Lung (tissue), 12 donors: ENCODE results near the gene HYAL2. TPM values are rescaled to one million over a fixed set of nuclear protein-coding genes. Genes with fewer than 3 reads are reported as not detected.

Experiments
- ATAC-seq: fragments of 200-7000 bp; cut with Tn5 transposase; one replicate; pipeline ENCODE4 v1.9.1; 2020; ENCODE audit warnings: moderate number of reproducible peaks; ENCODE audit not compliant: insufficient read depth, low FRiP score
- DNase-seq, 3 donors: peaks; one replicate each; pipeline ENCODE4 v3.0.0-alpha.2; 2013 to 2017
- H3K27ac ChIP-seq, 2 donors: one replicate each; pipeline ENCODE4 v1.5.1; 2013; ENCODE audit warnings: mild to moderate bottlenecking in 2 of 2, moderate library complexity in 2 of 2, control low read depth in 1 of 2, inconsistent platforms in 1 of 2, low read depth in 1 of 2, low read length in 1 of 2
- H3K27me3 ChIP-seq, 3 donors: one replicate each; pipeline ENCODE4 v1.5.1; 2013; ENCODE audit warnings: low read length in 2 of 3; ENCODE audit not compliant: control insufficient read depth in 3 of 3, insufficient read depth in 3 of 3
- H3K36me3 ChIP-seq, 4 donors: one replicate each; pipeline ENCODE4 v1.5.1; 2013; ENCODE audit warnings: low read length in 4 of 4, mild to moderate bottlenecking in 1 of 4, moderate library complexity in 1 of 4; ENCODE audit not compliant: control insufficient read depth in 4 of 4, insufficient read depth in 4 of 4
- H3K4me1 ChIP-seq, 5 donors: one replicate each; pipeline ENCODE4 v1.5.1; 2013; ENCODE audit warnings: low read length in 5 of 5, mild to moderate bottlenecking in 2 of 5, moderate library complexity in 1 of 5; ENCODE audit not compliant: control insufficient read depth in 5 of 5, insufficient read depth in 5 of 5
- H3K4me3 ChIP-seq: one replicate; pipeline ENCODE4 v1.5.1; 2013; ENCODE audit warnings: mild to moderate bottlenecking, control low read depth, moderate library complexity
- H3K9ac ChIP-seq, 2 donors: one replicate each; pipeline ENCODE4 v1.5.1; 2013; ENCODE audit warnings: low read length in 2 of 2, control low read depth in 1 of 2; ENCODE audit not compliant: insufficient read depth in 1 of 2
- H3K9me3 ChIP-seq, 4 donors: one replicate each; pipeline ENCODE4 v1.5.1; 2013; ENCODE audit warnings: low read length in 3 of 4, mild to moderate bottlenecking in 1 of 4, moderate library complexity in 1 of 4; ENCODE audit not compliant: control insufficient read depth in 4 of 4, insufficient read depth in 3 of 4
- WGBS, 2 donors: extraction: QIAGEN DNeasy Blood & Tissue Kit; methylation state at CpG; one replicate each; pipeline ENCODE4 v1.1.7; 2013; 5-methylcytosine and 5-hydroxymethylcytosine counted together
- polyA plus RNA-seq, 2 donors: library from polyadenylated mRNA; stranded (reverse); fragments of 200-250 nt; gene quantifications; one replicate each; pipeline ENCODE4 v1.2.1, GENCODE V29; 2013
- total RNA-seq, 2 donors: library from RNA; depleted of rRNA in 1 of 2; stranded (reverse); fragments of >200 nt in 1 of 2; gene quantifications; one replicate each; pipeline ENCODE4 v1.2.1, GENCODE V29; 2014 to 2021
- TF ChIP-seq, protein P1 (sequence below): IDR thresholded peaks from 2 replicates; pipeline ENCODE4 v1.5.1; 2012; ENCODE audit warnings: mild to moderate bottlenecking; ENCODE audit errors: control extremely low read depth, extremely low read depth
- donor health status: control.
- donor health status: control.
- donor health status: Bipolar disorder and iron deficiency.
- donor health status: healthy.
- donor health status: DM: yes; HTN: yes; CAD: no.

HYAL2 gene
- total and polyA plus RNA-seq, 4 donors = 94.3 to 218 (median 201) TPM

DNA sequence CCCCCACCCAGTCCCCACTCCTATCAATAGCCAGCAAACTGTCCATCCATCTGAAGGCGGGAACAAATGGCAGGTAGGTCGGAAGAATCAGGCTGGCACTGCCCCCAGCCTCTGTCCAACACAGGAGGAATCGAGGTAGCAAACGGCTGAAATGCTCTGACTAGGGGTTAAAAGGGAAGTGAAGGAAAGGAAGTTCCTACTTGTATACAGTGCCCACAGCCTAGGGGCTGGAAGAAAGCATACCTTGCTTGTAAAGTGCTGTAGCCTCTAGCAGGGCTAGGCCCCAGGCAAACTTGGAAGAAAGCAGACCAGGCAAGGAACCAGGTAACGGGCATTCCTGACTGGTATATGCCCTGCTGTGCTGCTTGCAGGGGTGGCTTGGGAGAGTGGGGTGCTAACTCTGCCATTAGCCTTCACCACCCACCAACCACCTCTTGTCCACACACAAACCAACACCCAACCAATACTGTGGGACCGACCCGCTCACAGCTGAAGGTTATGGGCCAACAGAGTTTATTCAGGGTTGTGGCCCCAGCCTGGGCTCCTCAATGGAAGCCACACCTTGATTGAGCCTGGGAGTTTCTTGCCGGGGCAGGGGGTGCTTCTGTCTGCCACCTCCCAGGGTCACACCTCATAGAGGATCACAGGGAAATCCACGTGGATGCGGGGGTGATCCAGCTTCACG lies 3.1 kb upstream of the HYAL2 start:
- Histone ChIP-seq H3K27me3 (no peaks in the 10 kb centered on the region), H3K36me3 (peaks cover 12 to 26% (median 16%) of the 10 kb centered on the region in 4 donors), H3K4me3 (no peak overlapping the region), H3K4me1 (peaks cover 2 to 36% (median 13%) of the 10 kb centered on the region in 5 donors), H3K9me3 (no peaks in the 10 kb centered on the region), H3K9ac (no peak overlapping the region), H3K27ac (no peak overlapping the region)
- ATAC-seq (no peak), DNase-seq (no peak)
- WGBS, 2 donors = 83% methylated on average over 11 of the region's 11 CpGs
- TF ChIP-seq, protein P1, sequence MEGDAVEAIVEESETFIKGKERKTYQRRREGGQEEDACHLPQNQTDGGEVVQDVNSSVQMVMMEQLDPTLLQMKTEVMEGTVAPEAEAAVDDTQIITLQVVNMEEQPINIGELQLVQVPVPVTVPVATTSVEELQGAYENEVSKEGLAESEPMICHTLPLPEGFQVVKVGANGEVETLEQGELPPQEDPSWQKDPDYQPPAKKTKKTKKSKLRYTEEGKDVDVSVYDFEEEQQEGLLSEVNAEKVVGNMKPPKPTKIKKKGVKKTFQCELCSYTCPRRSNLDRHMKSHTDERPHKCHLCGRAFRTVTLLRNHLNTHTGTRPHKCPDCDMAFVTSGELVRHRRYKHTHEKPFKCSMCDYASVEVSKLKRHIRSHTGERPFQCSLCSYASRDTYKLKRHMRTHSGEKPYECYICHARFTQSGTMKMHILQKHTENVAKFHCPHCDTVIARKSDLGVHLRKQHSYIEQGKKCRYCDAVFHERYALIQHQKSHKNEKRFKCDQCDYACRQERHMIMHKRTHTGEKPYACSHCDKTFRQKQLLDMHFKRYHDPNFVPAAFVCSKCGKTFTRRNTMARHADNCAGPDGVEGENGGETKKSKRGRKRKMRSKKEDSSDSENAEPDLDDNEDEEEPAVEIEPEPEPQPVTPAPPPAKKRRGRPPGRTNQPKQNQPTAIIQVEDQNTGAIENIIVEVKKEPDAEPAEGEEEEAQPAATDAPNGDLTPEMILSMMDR = no peak

DNA sequence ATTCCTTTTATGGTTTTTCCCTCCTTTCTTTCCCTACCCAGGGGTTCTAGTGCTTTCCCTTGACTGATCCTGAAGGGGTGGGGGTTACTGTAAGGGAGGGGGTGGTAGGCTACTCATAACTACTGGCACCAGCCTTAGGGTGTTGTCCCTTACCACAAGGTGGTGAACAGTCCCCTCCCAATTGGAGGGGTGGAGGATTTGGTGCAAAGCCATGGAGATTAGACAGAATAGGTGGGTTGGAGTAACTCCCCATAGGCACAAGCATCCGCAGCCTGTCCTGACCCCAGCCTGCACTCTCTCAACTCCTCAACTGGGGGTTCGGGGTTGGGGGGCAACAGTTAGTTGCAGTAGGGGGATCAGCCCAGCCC lies 2.6 kb upstream of the HYAL2 start:
- Histone ChIP-seq H3K9ac (no peak overlapping the region), H3K36me3 (peaks cover 6 to 21% (median 11%) of the 10 kb centered on the region in 4 donors), H3K4me1 (peaks cover 2 to 41% (median 13%) of the 10 kb centered on the region in 5 donors), H3K9me3 (no peaks in the 10 kb centered on the region), H3K4me3 (no peak overlapping the region), H3K27me3 (no peaks in the 10 kb centered on the region), H3K27ac (no peak overlapping the region)
- TF ChIP-seq, protein P1 = no peak
- no peak for ATAC-seq
- 81 to 95% methylated on average over 2 of the region's 2 CpGs for WGBS, 2 donors
- no peak for DNase-seq

DNA sequence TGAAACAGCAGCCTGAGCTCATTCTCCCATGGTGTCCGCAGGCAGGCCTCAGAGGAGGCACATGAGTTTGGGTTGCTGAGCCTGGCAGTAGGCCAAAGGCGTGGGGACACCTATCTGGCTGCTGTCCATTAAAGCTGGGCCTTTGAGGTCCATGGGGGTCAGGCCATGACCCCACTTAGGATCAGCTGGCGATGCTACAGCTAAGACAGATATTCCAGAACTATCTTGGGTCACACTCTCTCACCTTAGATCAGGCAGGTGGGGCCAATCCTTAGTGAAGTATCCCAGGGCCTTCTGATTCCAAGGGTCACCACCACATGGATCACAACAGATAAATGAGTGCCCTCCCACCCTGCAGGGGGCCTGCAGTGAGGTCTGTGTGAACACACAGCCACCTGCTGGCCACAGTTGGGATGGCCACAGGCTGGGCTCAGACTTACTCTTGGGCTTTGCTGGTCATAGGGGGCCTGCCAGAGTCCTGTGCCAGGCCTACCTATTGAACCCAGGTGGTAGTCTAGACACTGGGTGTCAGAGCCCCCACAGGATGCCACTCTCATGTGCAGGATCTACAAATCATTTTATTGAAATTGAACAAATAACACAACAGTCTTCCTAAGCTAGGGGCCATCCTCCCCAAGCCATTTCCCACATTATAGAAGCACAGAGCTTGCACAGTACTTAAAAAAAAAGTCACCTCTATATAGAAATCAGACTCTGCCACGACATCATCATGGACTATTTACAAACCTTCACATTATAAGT lies 2.0 kb upstream of the HYAL2 start:
- peak; percentile 63 to 73 (median 72) for DNase-seq
- no peak overlapping the region for H3K9ac ChIP-seq
- no peaks in the 10 kb centered on the region for H3K27me3 ChIP-seq
- peaks cover 2 to 47% (median 17%) of the 10 kb centered on the region in 5 donors for H3K4me1 ChIP-seq
- H3K36me3 ChIP-seq = peaks cover under 1 to 15% (median 6%) of the 10 kb centered on the region in 4 donors
- TF ChIP-seq, protein P1 = peak; percentile 69
- WGBS, 2 donors = 42 to 56% methylated on average over 4 of the region's 4 CpGs
- no peak overlapping the region for H3K4me3 ChIP-seq
- H3K9me3 ChIP-seq = no peaks in the 10 kb centered on the region
- ATAC-seq = no peak
- peak overlapping the region; percentile 64 to 94 for H3K27ac ChIP-seq
